Ovary (tissue), 3 donors: Measurements from ENCODE around the gene OXGR1.

ENCODE experiments used
- POLR2A ChIP-seq: fragments of 450-650 bp; IDR thresholded peaks from one replicate; pipeline ENCODE4 v1.6.1; 2017; ENCODE audit warnings: antibody characterized with exemption, mild to moderate bottlenecking, moderate library complexity
- TF ChIP-seq, protein P1 (sequence below), 3 donors: fragments of 450-650 bp in 2 of 3; fragments of 200-600 bp in 1 of 3; IDR thresholded peaks; one replicate each; pipeline versions ENCODE4 v1.5.1 to v1.8.0; 2016 to 2022; ENCODE audit warnings: antibody characterized with exemption in 3 of 3, mild to moderate bottlenecking in 1 of 3
- donor health status: DM: no; HTN: no; CAD: no.

DNA sequence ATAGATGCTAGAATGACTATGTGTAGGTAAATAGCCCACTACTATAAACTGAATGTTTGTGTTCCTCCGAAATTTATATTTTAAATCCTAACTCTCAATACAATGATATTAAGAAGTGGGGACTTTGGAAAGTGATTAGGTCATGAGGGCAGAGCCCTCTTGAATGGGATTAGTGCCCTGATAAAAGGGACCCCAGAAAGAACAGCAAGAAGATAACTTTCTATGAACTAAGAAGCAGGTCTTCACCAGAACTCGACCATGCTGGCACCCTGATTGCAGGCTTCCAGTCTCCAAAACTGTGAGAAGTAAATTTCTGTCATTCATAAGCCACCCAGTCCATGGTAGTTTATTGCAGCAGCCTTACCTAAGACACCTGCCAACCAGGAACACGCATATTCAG lies 33.9 kb downstream of the OXGR1 start:
- TF ChIP-seq, protein P1, sequence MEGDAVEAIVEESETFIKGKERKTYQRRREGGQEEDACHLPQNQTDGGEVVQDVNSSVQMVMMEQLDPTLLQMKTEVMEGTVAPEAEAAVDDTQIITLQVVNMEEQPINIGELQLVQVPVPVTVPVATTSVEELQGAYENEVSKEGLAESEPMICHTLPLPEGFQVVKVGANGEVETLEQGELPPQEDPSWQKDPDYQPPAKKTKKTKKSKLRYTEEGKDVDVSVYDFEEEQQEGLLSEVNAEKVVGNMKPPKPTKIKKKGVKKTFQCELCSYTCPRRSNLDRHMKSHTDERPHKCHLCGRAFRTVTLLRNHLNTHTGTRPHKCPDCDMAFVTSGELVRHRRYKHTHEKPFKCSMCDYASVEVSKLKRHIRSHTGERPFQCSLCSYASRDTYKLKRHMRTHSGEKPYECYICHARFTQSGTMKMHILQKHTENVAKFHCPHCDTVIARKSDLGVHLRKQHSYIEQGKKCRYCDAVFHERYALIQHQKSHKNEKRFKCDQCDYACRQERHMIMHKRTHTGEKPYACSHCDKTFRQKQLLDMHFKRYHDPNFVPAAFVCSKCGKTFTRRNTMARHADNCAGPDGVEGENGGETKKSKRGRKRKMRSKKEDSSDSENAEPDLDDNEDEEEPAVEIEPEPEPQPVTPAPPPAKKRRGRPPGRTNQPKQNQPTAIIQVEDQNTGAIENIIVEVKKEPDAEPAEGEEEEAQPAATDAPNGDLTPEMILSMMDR (IDR thresholded peaks at IDR 0.05), result no peak
- no peak for TF ChIP-seq POLR2A
